GM03348 (cell line): ENCODE results near the gene UROS.

Experiments used
- DNase-seq: peaks from one replicate; pipeline ENCODE4 v3.0.0; 2012; ENCODE audit warnings: low spot score

Gene UROS

DNA sequence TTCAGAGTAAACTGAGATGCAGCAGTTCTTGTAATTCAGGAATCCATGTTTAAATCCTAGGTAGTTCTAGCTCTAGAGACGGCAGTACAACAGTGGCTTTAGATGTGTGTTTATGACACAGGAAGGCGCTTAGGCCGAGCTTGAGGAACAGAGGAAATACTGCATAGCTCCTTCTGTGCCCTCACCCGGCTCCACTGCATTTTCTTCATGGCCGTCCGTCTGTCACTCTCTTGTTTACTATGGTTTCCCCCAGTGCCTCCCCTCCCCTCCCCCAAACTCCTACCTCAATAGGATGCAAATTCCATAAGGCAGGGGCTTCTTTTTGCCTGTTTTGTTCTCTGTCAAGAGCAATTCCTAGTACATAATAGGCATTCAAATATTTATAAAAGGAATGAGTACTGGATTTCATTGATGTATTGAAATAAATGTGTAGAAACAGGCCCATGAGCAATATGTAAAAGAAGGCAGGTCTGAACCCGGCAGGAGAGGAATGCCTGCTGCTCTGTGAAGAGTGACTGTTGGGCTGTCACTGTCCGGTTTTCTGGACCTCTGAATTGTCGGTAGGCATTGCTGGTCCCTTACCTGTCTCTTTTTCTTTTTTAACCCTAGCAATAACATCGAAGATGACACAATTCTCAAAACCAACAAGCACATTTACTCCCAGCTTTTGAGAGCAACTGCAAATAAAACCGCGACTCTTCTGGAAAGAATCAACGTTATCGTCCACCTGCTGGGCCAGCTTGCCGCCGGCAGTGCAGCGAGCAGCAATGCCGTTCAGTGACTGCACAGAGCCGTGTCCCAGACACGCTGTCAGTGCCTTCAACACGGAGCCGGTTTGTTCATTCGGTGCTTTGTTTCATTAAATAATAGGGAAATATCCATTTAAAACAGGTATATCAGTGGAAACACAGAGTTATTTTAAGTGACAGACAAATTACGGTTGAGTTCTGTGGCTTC lies 60.1 kb downstream of the UROS start:
- DNase-seq = no peak

DNA sequence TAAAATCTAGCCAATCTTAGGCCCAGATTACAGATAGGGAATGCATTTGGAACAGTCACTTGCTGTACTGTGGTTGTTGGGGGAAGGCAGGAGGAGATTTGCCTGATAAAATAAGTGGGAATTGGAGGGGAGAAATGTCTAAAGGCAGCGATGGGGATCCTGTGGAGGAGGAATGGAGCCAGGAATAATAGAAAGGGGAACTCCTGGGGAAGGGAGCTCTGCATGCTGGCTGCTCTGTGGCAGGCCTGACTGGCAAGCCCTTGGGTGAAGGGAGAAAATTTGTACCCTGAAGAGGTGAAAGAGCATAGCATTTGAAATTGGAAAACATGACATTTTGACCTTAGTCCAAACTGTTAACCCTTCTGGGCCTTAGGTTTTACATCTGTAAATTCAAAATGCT lies 61.1 kb downstream of the UROS start:
- no peak for DNase-seq

DNA sequence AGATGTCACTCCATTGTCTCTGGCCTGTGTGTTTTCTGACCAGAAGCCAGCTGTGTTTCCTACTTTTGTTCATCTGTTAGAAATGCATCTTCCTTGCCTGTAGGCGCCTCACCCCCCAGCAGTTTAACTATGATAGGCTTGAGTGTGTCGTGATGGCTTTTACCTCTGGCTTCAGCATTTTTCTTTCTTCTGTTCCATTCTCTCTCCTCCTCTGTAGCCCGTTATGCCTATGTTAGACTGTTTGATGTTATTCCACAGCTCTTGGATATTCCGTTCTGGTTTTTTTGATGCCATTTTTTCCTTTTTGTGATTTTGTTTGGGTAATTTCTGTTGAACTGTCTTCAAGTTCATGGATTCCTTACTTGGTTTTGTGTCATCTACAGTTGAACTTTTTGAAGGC lies 65.3 kb downstream of the UROS start:
- DNase-seq = no peak

DNA sequence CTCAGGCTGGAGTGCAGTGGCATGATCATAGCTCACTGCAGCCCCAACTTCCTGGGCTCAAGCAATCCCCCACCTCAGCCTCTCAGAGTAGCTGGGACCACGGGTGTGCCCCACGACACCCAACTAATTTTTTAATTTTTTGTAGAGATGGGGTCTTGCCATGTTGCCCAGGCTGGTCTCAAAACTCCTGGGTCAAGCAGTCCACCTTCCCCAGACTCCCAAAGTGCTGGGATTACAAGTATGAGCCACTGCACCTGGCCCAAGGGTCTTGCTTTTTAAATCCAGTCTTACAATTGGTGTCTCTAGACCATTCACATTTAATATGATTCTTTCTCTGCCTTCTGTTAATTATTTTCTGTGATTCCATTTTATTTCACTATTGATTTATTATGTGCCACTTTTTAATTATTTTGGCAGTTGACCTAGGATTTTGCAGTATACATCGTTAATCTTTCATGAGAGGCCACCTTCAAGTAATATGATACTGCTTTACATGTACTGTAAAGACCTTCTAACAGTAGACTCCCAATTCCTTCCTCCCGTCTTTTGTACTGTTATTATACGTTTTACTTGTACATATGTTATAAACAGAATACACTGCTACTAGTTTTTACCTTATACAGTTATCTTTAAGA lies 66.1 kb downstream of the UROS start:
- no peak for DNase-seq

DNA sequence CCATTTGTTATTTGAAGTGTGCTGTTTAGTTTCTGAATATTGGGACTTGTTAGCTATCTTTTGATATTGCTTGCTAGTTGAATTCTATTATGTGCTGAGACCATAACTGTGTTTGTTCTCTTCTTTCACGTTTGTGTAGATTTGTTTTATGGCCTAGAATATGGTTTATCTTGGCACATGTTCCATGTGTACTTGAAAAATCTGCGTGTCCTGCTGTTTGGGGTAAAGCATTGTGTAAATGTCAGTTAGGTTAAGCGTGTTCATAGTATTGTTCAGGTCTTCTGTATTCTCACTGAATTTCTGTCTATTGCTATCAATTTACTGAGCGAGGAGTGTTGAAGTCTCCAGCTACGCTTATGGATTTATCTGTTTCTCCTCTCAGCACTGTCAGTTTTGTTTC lies 66.9 kb downstream of the UROS start:
- no peak for DNase-seq

DNA sequence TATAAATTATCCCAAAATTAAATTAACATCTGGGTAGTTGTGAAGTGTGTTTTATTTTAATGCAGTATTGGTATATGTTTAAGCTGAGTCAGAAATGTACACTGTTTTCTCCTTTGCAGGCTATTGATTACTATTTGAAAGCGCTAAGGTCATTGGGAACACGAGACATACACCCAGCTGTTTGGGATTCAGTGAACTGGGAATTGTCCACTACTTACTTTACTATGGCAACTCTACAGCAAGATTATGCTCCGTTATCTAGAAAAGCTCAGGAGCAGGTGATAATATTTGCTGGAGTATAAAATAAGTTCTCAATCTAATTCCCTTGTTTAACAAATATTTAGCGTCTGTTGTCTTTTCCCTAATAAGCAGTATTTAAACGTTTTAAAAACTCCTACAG lies 75.6 kb downstream of the UROS start:
- no peak for DNase-seq

DNA sequence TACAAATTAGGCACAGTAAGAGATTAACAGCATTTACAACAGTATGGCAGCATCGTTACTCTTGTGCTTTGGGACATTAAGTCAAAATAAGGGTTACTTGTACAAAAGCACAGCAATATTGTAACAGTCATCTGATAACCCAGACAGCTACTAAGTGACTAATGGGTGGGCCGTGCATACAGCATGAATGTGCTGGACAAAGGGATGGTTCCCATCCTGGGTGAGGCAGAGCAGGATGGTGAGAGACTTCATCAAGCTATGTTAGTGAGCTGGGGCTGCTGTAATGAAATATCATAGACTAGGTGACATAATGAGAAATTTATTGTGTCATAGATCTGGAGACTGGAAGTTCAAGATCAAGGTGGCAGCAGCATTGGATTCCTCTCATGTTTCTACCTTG lies 78.1 kb downstream of the UROS start:
- no peak for DNase-seq

DNA sequence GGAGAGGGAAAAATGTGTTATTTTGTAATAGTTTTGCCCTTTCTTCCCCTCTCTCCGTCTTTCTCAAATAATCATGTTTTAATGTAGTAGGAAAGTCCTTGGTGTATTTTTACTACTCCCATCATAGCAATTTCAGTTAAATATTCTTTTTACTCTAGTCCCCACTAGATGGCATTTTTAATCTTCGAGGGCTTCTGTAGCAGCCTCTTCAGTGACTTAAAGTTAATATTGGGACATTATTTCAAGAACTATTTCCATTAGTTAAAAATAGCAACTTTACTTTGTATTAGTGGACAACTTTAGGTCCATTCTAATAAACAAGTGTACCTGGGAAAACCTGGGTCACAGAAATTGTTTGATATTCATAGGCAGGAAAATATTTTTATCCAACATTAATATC lies 80.6 kb downstream of the UROS start:
- no peak for DNase-seq

DNA sequence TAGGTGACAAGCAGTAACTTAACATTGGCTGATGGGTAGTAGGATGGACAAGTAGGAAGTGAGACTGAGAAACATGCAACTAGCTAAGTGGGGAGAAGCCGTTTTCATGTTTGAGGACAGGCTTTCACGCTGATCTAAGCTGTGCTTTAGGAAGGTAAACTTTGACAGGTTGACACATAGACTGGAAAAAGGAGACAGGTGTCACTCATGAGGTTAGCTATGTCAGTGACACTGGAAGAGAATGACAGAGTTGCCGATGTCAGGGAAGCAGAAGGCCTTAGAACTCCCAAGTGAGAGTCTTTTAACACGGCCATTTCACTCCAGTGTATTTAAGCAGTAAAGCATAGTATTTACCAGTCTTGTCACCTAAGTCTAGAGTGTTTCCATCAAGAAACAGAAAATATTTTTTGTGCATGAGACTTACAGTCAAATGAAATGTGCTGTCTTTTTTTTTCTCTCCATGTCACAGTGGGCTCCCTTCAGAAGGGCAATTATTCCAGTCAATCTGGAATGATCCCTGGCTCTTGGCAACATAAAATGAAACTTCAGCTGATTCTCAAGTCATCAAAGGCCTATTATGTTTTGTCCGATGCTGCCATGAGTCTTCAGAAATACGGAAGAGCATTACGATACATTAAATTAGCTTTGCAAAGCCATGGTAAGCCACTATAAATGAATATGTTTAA lies 82.9 kb downstream of the UROS start:
- DNase-seq = no peak
